Lower leg skin (tissue), 3 donors: Measurements from ENCODE around the gene AQR.

Experiments
- CTCF ChIP-seq, 3 donors: fragments of 450-650 bp; IDR thresholded peaks; one replicate each; pipeline ENCODE4 v1.5.1; 2016; ENCODE audit warnings: antibody characterized with exemption in 3 of 3, mild to moderate bottlenecking in 3 of 3, moderate library complexity in 2 of 3
- POLR2A ChIP-seq, 2 donors: fragments of 450-650 bp; IDR thresholded peaks; one replicate each; pipeline ENCODE4 v1.6.1; 2016 to 2017; ENCODE audit warnings: antibody characterized with exemption in 2 of 2, mild to moderate bottlenecking in 1 of 2, moderate library complexity in 1 of 2

- TF ChIP-seq POLR2A (IDR thresholded peaks at IDR 0.05): no peak
- no peak for TF ChIP-seq CTCF (IDR thresholded peaks at IDR 0.05)
These were observed 27.7 kb downstream of the AQR start for GRCh38 chr15:34941831-34942230.
